SIG-M5 treated with dmso at 0.1 percent for 504 hours (cell line): ENCODE results near the gene MRPL9.

ENCODE experiments used
- DNase-seq: peaks from one replicate; lab custom pipeline; 2025; ENCODE audit not compliant: unreplicated experiment; lab: John Stamatoyannopoulos, UW

MRPL9 gene

GRCh38 chr1:151713044-151713443, 50.3 kb downstream of the MRPL9 start:
- no peak for DNase-seq

GRCh38 chr1:151711951-151712350, 51.3 kb downstream of the MRPL9 start:
- DNase-seq, result no peak

- DNase-seq, result no peak
Observed at GRCh38 chr1:151711044-151711800, 52.1 kb downstream of the MRPL9 start.

GRCh38 chr1:151710187-151710840, 53.0 kb downstream of the MRPL9 start:
- DNase-seq, result no peak
